LNCaP clone FGC (cell line): ENCODE measurements around the gene ZSWIM4.
A peak's percentile ranks its signal among the peaks of the same experiment; 100 is the strongest.
"Not testable (repeated sequence)": the region's sequence is repeated elsewhere in the genome, so short reads cannot be mapped to it uniquely, and the experiment has no call there.

Experiments used
- DNase-seq: peaks from one replicate; pipeline ENCODE4 v3.0.0-alpha.2; 2011; ENCODE audit warnings: low read depth
- H3K4me3 ChIP-seq: 2 replicates; pipeline ENCODE4 v1.5.1; 2011; ENCODE audit warnings: mild to moderate bottlenecking, low read depth, low read length, control low read depth
- CTCF ChIP-seq: IDR thresholded peaks from 2 replicates; pipeline ENCODE4 v1.5.1; 2012; ENCODE audit warnings: mild to moderate bottlenecking; ENCODE audit not compliant: control insufficient read depth, insufficient read depth; ENCODE audit errors: extremely low read depth

ZSWIM4 gene

GRCh38 chr19:13794757-13795589, at the start of gene ZSWIM4:
Gene ZSWIM4, plus strand, starts transcription at chr19:13795443. Its CDS starts 206 bp downstream, at chr19:13795649.
- DNase-seq, result peak; percentile 97
- TF ChIP-seq CTCF, result no peak
- peak within 1 kb of the TSS; percentile 88 for H3K4me3 ChIP-seq

GRCh38 chr19:13747098-13747453, 48.2 kb upstream of the ZSWIM4 start:
- H3K4me3 ChIP-seq, result peak overlapping the region; percentile 96; the same call in 1 of the 2 replicates
- no peak for DNase-seq
- TF ChIP-seq CTCF, result no peak

GRCh38 chr19:13748169-13748828, 46.9 kb upstream of the ZSWIM4 start:
- TF ChIP-seq CTCF, result no peak
- H3K4me3 ChIP-seq, result peak overlapping the region; percentile 96
- DNase-seq, result no peak

- no peak overlapping the region for H3K4me3 ChIP-seq
- no peak for TF ChIP-seq CTCF
- no peak for DNase-seq
Observed at GRCh38 chr19:13751436-13751835, 43.8 kb upstream of the ZSWIM4 start.

GRCh38 chr19:13753622-13754021, 41.6 kb upstream of the ZSWIM4 start:
- DNase-seq, H3K4me3 ChIP-seq: not testable (repeated sequence)

GRCh38 chr19:13756210-13756609, 39.0 kb upstream of the ZSWIM4 start:
- DNase-seq, result no peak
- TF ChIP-seq CTCF, result no peak
- H3K4me3 ChIP-seq, result no peak overlapping the region

- TF ChIP-seq CTCF, result no peak
- H3K4me3 ChIP-seq, result no peak overlapping the region
- DNase-seq, result no peak
Observed at GRCh38 chr19:13757805-13758772, 37.2 kb upstream of the ZSWIM4 start.
